ENCODE data around the gene TNFSF13B.

DNA sequence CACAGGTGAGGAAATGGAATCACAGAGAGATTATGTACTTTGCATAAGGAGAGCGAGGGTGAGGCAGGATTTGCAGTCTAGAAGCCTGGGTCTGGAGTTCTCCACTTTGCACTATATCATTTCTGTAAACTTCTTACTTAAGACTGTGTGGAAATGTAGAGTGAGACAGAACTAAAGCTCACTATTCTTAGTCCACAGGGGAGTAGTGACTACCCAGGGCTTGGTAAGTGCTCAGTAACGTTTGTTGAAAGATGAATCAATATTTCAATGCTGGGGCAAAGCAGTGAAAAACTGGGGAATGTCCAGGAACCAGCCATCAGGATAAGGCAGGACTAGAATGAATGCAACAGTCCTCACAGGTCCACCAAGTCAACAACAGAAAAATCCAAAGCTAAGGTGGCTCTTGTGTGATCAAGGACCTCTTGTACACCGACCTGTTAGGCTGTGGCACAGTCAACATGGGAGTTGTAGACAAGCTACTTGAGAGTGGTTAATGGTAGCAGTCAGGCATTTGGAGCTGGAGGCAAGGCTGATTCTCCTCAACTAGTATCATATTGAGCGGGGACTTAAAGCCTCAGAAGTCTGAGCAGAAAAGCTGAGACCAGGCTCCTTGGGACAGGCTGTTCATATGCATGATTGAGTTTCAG lies 929 bp upstream of the TNFSF13B start:
- TF ChIP-seq CTCF (IDR thresholded peaks at IDR 0.05) = no peak
- TF ChIP-seq POLR2A (IDR thresholded peaks at IDR 0.05) = no peak
